Left renal cortex interstitium (tissue), 4 donors: ENCODE data around the gene RBM44. TPM values are rescaled to one million over a fixed set of nuclear protein-coding genes. Genes with fewer than 3 reads are reported as not detected.
"Not testable (repeated sequence)": the region's sequence is repeated elsewhere in the genome, so short reads cannot be mapped to it uniquely, and the experiment has no call there.

Experiments used
- DNase-seq, 4 donors: peaks; one replicate each; pipeline ENCODE4 v3.0.0-alpha.2; 2013; ENCODE audit warnings: low read depth in 4 of 4, low spot score in 2 of 4, missing footprints in 1 of 4
- polyA plus RNA-seq, 4 donors: library from polyadenylated mRNA; unstranded; fragments of 120-200 nt; gene quantifications; one replicate each; pipeline ENCODE4 v1.2.1, GENCODE V29; 2013; ENCODE audit not compliant: insufficient read length in 4 of 4

Gene RBM44
- polyA plus RNA-seq = 1 to 10 TPM in 1 of 4 donors, under 1 TPM in 3; 0.30 to 1.4 (median 0.68) TPM

GRCh38 chr2:237798236-237799059 is at the start of gene RBM44:
Gene RBM44 (plus strand): TSS chr2:237798779. CDS start chr2:237813610, 14,831 bp downstream.
- no peak for DNase-seq

GRCh38 chr2:237749002-237749401 is 49.6 kb upstream of the RBM44 start:
- DNase-seq = no peak

GRCh38 chr2:237749961-237750360 is 48.6 kb upstream of the RBM44 start:
- no peak for DNase-seq

GRCh38 chr2:237750441-237750840 is 48.1 kb upstream of the RBM44 start:
- DNase-seq = not testable (repeated sequence)

- no peak for DNase-seq
Measured at GRCh38 chr2:237752761-237753165, 45.8 kb upstream of the RBM44 start.

- DNase-seq = no peak
Measured at GRCh38 chr2:237754182-237754581, 44.4 kb upstream of the RBM44 start.

GRCh38 chr2:237754626-237755248 is 43.8 kb upstream of the RBM44 start:
- no peak for DNase-seq

GRCh38 chr2:237757616-237758015 is 41.0 kb upstream of the RBM44 start:
- DNase-seq = no peak

GRCh38 chr2:237758185-237758584 is 40.4 kb upstream of the RBM44 start:
- no peak for DNase-seq

- no peak for DNase-seq
Measured at GRCh38 chr2:237759176-237759575, 39.4 kb upstream of the RBM44 start.

- DNase-seq = no peak
Measured at GRCh38 chr2:237760506-237761502, 37.8 kb upstream of the RBM44 start.

GRCh38 chr2:237762291-237763182 is 36.0 kb upstream of the RBM44 start:
- not testable (repeated sequence) for DNase-seq

GRCh38 chr2:237763812-237764211 is 34.8 kb upstream of the RBM44 start:
- no peak for DNase-seq

- not testable (repeated sequence) for DNase-seq
Measured at GRCh38 chr2:237765122-237765521, 33.5 kb upstream of the RBM44 start.

- DNase-seq = no peak
Measured at GRCh38 chr2:237765875-237766274, 32.7 kb upstream of the RBM44 start.

- no peak for DNase-seq
Measured at GRCh38 chr2:237766340-237766739, 32.2 kb upstream of the RBM44 start.

GRCh38 chr2:237772513-237772912 is 26.1 kb upstream of the RBM44 start:
- no peak for DNase-seq

GRCh38 chr2:237773826-237774225 is 24.8 kb upstream of the RBM44 start:
- DNase-seq = no peak

GRCh38 chr2:237774811-237775553 is 23.6 kb upstream of the RBM44 start:
- peak in 3 of 4 donors; percentile 5 to 32 (median 10) for DNase-seq
